Activated CD8-positive, alpha-beta T cell treated with anti-CD3 and anti-CD28 coated beads for 36 hours (primary cell): ENCODE measurements around the gene JAKMIP2. TPM values are rescaled to one million over a fixed set of nuclear protein-coding genes. Genes with fewer than 3 reads are reported as not detected.
A peak's percentile ranks its signal among the peaks of the same experiment; 100 is the strongest.

Source experiments
- ATAC-seq: fragments of 200-7000 bp; cut with Tn5 transposase; one replicate; pipeline ENCODE4 v1.10.0; 2021; ENCODE audit warnings: mild to moderate bottlenecking, moderate library complexity
- CTCF ChIA-PET: fragments of 350-600 bp; sonication (Branson Sonifier 250); formaldehyde crosslinking; loops from one replicate; lab custom pipeline; 2021; ENCODE audit warnings: antibody characterized with exemption; lab: Charles Lee
- POLR2A ChIA-PET: fragments of 350-600 bp; sonication (Branson Sonifier 250); formaldehyde crosslinking; loops from one replicate; lab custom pipeline; 2021; ENCODE audit warnings: antibody characterized with exemption; lab: Charles Lee
- DNase-seq: peaks from one replicate; pipeline ENCODE4 v3.0.0-alpha.2; 2020
- H3K27ac Mint-ChIP-seq: one replicate; pipeline ENCODE4 v1.8.0; 2021; ENCODE audit warnings: mild to moderate bottlenecking, mixed read lengths
- H3K27me3 Mint-ChIP-seq: one replicate; pipeline ENCODE4 v1.8.0; 2021; ENCODE audit warnings: mixed read lengths
- H3K36me3 Mint-ChIP-seq: one replicate; pipeline ENCODE4 v1.8.0; 2021; ENCODE audit warnings: low read depth, mixed read lengths
- H3K4me1 Mint-ChIP-seq: one replicate; pipeline ENCODE4 v1.8.0; 2021; ENCODE audit warnings: low read depth, mixed read lengths
- H3K4me3 Mint-ChIP-seq: one replicate; pipeline ENCODE4 v1.8.0; 2021; ENCODE audit warnings: mild to moderate bottlenecking, moderate library complexity, mixed read lengths
- H3K9me3 Mint-ChIP-seq: one replicate; pipeline ENCODE4 v1.8.0; 2021; ENCODE audit warnings: mixed read lengths
- CTCF ChIP-seq: fragments of 200-600 bp; IDR thresholded peaks from one replicate; pipeline ENCODE4 v1.8.0; 2022; ENCODE audit warnings: antibody characterized with exemption, mild to moderate bottlenecking
- intact Hi-C: fragments of 100-400 bp; cut with micrococcal nuclease; formaldehyde crosslinking; loops from one replicate; pipeline ENCODE4 v1.10.0; 2022
- total RNA-seq, 2 experiments: library from RNA; stranded (reverse); gene quantifications; one replicate each; pipeline ENCODE4 v1.2.3, GENCODE V29; 2021

The JAKMIP2 gene
- total RNA-seq, 2 experiments from 2014 or later = 2.6 to 3.2 TPM

DNA sequence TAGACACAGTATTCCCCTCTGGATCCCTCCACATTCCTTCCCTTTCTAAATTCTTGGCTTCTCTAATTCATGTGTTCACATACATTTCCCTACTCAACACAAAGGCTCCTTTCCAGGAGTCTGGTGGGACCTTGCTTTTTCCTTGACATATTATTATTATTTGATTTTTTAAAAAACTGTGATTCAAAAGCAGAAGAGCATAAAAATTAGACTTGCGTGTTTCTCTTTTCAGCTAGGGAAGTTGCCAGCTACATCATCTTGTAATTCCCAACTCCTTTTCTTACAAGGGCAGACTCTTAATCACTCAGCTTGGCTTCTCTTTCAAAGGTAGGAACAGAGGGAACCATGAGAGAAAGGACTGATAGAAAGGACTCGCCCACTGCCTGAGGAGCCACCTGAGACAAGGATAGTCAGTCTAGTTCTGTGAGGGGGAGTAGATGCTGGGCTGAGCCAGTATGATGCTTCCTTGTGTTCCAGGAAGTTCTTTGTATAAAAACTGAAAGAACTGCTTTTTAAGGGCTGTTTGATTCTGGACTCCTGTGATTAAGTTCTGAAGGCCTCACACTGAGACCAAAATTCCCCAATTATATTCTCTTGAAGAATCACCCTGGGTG is 221.7 kb downstream of the JAKMIP2 start:
- intact Hi-C loops = no loop called here
- POLR2A ChIA-PET = no interaction called here
- H3K27me3 Mint-ChIP-seq = peaks cover 1% of the 10 kb centered on the region
- no peaks in the 10 kb centered on the region for H3K36me3 Mint-ChIP-seq
- H3K4me3 Mint-ChIP-seq = no peak overlapping the region
- DNase-seq (no peak), ATAC-seq (no peak)
- CTCF ChIA-PET = interaction anchor here (1.0 kb wide), 1 partner anchor 12 kb away, joined by 3 read pairs; no protein-coding TSS in a partner anchor
- no peaks in the 10 kb centered on the region for H3K4me1 Mint-ChIP-seq
- no peaks in the 10 kb centered on the region for H3K9me3 Mint-ChIP-seq
- H3K27ac Mint-ChIP-seq = no peak overlapping the region
- no peak for TF ChIP-seq CTCF

GRCh38 chr5:147559749-147560148 is 222.8 kb downstream of the JAKMIP2 start:
- no peak overlapping the region for H3K27ac Mint-ChIP-seq
- ChIA-PET POLR2A (no interaction called here), CTCF (interaction anchor here (1.0 to 1.2 kb wide), 2 partner anchors 13 to 106 kb away, joined by 3 to 4 read pairs; no protein-coding TSS in a partner anchor)
- no peak for TF ChIP-seq CTCF
- no peaks in the 10 kb centered on the region for H3K9me3 Mint-ChIP-seq
- ATAC-seq = no peak
- intact Hi-C loops = no loop called here
- no peak overlapping the region for H3K4me3 Mint-ChIP-seq
- H3K36me3 Mint-ChIP-seq = no peaks in the 10 kb centered on the region
- no peak for DNase-seq
- peaks cover 1% of the 10 kb centered on the region for H3K27me3 Mint-ChIP-seq
- no peaks in the 10 kb centered on the region for H3K4me1 Mint-ChIP-seq

- Mint-ChIP-seq H3K27ac (no peak overlapping the region), H3K4me1 (no peaks in the 10 kb centered on the region), H3K9me3 (no peaks in the 10 kb centered on the region), H3K36me3 (no peaks in the 10 kb centered on the region), H3K4me3 (no peak overlapping the region), H3K27me3 (peaks cover 1% of the 10 kb centered on the region)
- peak; percentile 22 for DNase-seq
- ChIA-PET CTCF (interaction anchor here (1.1 kb wide), 1 partner anchor 1009 kb away, joined by 3 read pairs; no protein-coding TSS in a partner anchor), POLR2A (no interaction called here)
- ATAC-seq = no peak
- no peak for TF ChIP-seq CTCF
- intact Hi-C loops = no loop called here
Observed at GRCh38 chr5:147558826-147559225, 223.7 kb downstream of the JAKMIP2 start.

- H3K4me3 Mint-ChIP-seq = no peak overlapping the region
- intact Hi-C loops = no loop called here
- no peak for DNase-seq
- ATAC-seq = no peak
- POLR2A ChIA-PET = no interaction called here
- no peaks in the 10 kb centered on the region for H3K4me1 Mint-ChIP-seq
- peaks cover 1% of the 10 kb centered on the region for H3K27me3 Mint-ChIP-seq
- CTCF ChIA-PET = interaction anchor here (1.1 kb wide), 1 partner anchor 1008 kb away, joined by 3 read pairs; no protein-coding TSS in a partner anchor
- no peaks in the 10 kb centered on the region for H3K36me3 Mint-ChIP-seq
- TF ChIP-seq CTCF = no peak
- H3K27ac Mint-ChIP-seq = no peak overlapping the region
- H3K9me3 Mint-ChIP-seq = no peaks in the 10 kb centered on the region
Observed at GRCh38 chr5:147557876-147558745, 224.4 kb downstream of the JAKMIP2 start.

GRCh38 chr5:147555176-147555575 is 227.4 kb downstream of the JAKMIP2 start:
- intact Hi-C loops = no loop called here
- no peaks in the 10 kb centered on the region for H3K9me3 Mint-ChIP-seq
- TF ChIP-seq CTCF = no peak
- no peak overlapping the region for H3K27ac Mint-ChIP-seq
- DNase-seq = no peak
- no peak overlapping the region for H3K4me3 Mint-ChIP-seq
- H3K4me1 Mint-ChIP-seq = no peaks in the 10 kb centered on the region
- no peaks in the 10 kb centered on the region for H3K36me3 Mint-ChIP-seq
- ATAC-seq = no peak
- H3K27me3 Mint-ChIP-seq = peaks cover 1% of the 10 kb centered on the region
- ChIA-PET POLR2A (no interaction called here), CTCF (no interaction called here)
